Stimulated activated CD8-positive, alpha-beta memory T cell treated with anti-CD3 and anti-CD28 coated beads, Interleukin-12 subunit alpha, Interleukin-12 subunit beta, amount 100 ng/mL, for 4 hours (primary cell): ENCODE results near the gene PALLD.
A peak's percentile ranks its signal among the peaks of the same experiment; 100 is the strongest.
"Not testable (repeated sequence)": the region's sequence is repeated elsewhere in the genome, so short reads cannot be mapped to it uniquely, and the experiment has no call there.

Experiments
- DNase-seq: peaks from one replicate; pipeline ENCODE4 v3.0.0-alpha.2; 2020; ENCODE audit warnings: low read depth

Gene PALLD

GRCh38 chr4:168491563-168491962, 5.3 kb upstream of the PALLD start:
- no peak for DNase-seq

DNA sequence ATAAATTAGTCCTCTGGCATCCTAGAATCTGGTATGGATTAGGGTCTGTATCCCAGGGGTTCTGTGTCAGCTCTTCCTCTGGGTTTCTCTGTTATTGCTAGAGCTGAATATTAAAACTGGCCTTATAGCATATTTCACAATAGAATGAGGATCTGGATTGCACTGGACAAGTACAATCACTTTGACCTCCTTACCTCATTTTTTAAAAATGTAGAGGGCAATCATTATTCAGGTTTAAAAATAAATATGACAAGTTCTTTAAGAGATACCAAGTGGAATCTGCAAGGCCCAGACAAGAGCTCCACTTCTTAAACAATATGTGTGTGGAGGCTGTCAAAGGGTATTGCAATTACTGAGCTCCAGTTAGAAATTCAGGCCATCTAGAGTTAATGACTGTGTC, 1.4 kb downstream of the PALLD start:
- DNase-seq = no peak

DNA sequence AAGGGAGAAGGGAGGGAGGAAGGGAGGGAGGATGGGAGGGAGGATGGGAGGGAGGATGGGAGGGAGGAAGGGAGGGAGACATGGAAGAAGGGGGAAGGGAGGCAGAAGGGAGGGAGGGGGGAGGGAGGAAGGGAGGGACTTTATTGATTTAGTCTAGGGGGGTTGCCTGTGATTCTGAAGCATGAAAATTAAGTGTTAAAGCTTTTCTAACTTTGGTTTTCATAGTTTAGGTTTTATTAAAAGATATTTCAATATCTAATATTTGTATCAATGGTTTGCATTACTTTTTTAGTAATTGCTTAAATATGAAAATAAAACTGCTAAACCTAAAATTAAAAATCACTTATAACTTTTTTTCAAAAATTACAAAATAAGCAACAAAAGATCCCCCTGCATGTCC, 2.4 kb downstream of the PALLD start:
- DNase-seq = no peak

- DNase-seq = no peak
These were observed 4.6 kb downstream of the PALLD start for GRCh38 chr4:168501407-168501806.

DNA sequence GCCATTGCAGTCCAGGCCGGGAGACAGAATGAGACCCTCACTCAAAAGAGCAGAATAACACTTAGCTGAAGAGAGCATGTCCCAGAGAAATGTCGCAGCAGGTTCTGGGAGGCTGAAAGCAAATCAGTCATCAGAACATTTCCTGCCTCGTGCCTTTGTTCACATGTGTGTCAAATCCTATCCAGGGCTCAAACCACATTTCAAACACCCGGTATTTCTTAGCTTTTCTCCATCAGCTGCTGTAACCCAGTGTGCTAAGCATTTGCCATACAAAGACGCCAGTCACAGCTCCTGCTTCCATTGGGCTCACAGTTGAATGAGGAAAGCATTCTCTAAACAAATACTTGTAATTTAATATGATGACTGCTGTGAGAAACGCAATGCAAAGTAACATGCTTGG, 6.0 kb downstream of the PALLD start:
- DNase-seq = no peak

DNA sequence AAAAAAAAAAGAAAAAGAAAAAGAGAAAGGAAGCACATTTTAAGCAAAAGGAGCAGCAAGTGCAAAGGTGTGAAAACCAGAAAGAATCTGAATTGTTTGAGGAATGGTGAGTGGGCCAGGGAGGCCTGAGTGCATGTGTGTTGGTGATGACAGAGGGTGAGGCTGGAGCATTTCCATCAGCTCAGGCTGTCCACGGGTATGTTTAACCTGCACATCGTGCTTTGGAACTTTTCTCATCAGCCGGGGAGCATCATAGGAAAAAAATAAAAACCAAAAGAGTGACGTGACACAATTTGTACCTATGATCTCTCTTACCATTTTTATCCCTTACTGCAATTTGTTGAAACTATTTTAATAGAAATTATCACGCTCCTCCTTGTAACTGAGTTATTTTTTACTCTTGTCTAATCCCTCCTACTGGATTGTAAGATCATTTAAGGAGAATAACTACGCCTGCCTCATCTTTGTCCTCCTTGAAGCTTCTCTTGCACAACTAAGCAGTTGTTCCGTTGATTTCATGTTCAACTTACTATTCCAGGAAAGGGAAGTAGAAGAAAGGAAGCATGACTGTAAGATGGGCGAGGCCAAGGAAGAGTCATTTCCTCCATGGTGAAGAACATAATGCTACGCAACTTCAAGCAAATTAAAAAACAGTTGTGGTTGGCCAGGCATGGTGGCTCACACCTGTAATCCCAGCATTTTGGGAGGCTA, 7.0 kb downstream of the PALLD start:
- DNase-seq = no peak

DNA sequence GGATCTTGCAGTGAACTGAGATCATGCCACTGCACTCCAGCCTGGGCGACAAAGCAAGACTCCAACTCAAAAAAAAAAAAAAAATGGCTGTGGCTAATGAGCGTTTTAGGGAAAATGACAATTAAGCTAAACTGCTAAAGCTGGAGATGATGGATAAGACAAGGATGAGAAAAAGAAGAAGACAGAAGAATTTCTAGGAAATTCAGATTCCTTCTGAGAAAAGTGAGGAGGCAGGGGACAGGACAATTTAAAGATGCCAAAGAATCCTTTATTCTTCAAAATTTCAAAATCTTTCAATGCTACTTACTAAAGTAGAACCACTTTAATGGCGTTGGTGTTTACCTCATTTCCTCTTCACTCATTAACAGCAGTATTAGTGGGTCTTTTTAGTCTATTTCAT, 7.7 kb downstream of the PALLD start:
- no peak for DNase-seq

GRCh38 chr4:168506014-168506413, 9.2 kb downstream of the PALLD start:
- no peak for DNase-seq

GRCh38 chr4:168507178-168507815, 10.4 kb downstream of the PALLD start:
- no peak for DNase-seq

DNA sequence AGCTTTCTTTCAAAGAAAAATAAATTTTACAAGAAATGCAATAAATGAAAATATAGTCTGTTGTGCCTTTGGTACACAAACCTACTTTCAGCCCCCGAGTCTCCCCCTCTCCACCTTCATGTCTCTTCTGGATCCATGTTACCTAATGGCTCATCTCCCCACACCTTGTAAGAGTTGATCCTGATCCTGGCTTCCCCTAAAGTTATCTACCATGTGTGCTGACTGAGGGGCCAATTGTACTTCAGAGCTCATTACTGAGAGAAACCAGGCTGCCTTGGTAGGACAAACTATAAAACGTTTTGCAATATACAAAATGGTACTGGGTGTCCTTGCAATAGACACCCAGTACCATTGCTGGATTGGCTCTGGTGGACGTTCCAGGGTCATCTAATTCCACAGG, 11.8 kb downstream of the PALLD start:
- no peak for DNase-seq

GRCh38 chr4:168509786-168510185, 12.9 kb downstream of the PALLD start:
- DNase-seq = no peak

DNA sequence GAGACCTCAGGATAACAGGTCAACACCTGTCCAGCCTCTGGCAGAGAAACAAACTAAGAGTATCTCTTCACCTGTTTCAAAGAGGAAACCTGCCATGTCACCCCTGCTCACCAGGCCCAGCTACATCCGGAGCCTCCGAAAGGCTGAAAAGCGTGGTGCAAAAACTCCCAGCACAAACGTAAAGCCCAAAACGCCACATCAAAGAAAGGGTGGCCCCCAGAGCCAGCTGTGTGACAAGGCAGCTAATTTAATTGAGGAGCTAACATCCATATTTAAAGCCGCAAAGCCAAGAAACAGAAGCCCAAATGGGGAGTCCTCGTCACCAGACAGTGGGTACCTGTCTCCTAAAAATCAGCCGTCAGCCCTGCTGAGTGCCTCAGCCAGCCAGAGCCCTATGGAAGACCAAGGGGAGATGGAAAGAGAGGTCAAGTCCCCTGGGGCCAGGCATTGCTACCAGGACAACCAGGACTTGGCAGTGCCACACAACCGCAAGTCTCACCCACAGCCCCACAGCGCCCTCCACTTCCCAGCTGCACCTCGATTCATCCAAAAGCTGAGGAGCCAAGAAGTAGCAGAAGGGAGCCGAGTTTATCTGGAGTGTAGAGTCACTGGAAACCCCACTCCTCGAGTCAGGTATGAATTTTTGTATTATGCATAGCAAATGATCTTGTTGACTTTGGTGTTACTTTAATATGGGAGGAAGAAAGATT, 15.1 kb downstream of the PALLD start:
- DNase-seq = peak; percentile 26

DNA sequence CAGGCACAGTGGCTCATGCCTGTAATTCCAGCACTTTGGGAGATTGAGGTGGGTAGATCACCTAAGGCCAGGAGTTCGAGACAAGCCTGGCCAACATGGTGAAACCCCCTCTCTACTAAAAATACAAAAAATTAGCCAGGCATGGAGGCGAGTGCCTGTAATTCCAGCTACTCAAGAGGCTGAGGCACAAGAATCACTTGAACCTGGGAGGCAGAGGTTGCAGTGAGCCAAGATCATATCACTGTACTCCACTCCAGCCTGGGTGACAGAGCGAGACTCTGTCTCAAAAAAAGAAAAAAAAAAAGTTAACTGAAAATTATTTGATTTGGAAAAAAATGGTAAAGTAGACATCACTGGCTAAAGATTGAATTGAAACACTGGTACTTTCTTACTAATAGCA, 17.0 kb downstream of the PALLD start:
- not testable (repeated sequence) for DNase-seq

DNA sequence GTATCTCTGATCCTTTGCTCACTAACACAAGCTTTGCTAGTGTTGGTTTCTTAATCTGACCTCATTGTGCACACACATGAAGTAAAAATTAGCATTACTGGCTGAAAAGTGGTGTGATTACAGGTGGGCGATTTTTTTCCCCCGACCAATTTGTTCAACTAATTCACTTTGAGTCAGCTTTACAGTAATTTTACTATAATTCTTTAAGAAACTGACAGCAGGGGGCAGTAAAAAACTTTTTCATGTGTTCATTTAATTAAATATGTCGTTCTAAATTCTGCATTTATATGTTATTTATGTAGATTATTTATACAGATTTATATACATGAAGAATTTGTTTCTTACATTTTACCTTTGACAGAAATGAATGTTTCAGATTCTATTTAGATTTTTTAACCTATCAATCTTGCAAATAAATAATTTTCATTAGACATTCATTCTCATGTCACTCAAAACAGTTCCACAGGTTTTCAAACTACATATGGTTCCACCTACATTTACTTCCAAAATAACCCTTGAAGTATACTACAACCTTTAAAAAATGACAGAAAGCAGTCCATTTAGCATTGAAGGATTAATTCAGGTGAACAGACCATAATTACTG, 17.5 kb downstream of the PALLD start:
- no peak for DNase-seq

- no peak for DNase-seq
These were observed 18.6 kb downstream of the PALLD start for GRCh38 chr4:168515222-168516011.

DNA sequence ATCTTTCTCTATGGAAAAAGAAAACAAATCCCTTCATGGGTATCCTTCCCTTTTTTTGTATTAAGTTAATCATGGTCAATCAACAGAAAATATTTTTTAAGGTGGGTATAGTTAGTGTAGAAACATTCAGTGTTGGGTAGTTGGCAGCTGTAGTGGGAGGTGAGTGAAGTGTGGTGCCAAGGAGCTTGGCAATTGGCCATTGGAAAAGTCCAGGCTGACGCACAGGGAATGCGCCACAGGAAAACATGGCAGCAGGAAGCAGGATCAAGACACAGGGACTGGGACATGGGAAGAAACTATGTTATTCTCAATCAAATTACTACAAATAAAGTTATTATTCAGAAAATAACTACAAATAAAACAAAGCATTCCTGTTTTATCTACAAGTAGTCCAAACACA, 20.0 kb downstream of the PALLD start:
- no peak for DNase-seq

DNA sequence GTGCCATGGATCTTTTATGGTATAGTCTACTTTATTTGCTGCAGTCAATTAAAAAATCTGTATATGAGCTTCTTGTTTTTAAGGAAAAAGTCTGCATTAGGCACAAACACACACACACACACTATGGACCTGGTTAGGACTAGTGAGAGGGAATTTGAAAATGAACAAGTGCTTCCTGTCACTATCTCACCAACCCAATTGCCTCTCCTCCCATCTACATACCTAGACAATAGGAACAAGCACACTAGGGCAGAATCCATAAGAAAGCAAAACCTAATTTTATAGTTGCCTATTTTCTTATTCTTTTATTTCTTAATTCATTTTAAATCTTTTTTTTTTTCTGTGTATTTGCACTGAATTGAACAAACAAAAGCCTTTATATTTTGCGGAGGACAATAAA, 22.7 kb downstream of the PALLD start:
- DNase-seq = no peak

- DNase-seq = no peak
These were observed 24.9 kb downstream of the PALLD start for GRCh38 chr4:168521721-168522120.

DNA sequence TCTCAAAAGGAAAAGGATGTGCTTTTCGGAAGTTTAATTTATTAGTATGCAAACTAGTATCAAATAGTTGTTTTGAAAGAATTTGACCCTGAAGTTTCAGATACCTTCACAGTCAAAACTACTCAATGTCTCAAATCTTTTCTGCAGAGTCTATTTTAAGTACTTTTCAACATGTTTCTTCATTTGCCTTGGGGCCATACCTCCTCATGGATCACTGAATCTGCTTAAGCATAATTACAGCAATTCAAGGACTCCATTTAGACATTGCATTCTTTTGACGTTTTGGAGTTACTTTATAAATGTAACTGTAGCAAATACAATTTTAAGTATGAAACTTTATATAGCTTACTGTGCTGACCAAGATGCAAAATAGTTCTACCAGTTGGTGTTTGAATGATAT, 25.5 kb downstream of the PALLD start:
- DNase-seq = no peak

DNA sequence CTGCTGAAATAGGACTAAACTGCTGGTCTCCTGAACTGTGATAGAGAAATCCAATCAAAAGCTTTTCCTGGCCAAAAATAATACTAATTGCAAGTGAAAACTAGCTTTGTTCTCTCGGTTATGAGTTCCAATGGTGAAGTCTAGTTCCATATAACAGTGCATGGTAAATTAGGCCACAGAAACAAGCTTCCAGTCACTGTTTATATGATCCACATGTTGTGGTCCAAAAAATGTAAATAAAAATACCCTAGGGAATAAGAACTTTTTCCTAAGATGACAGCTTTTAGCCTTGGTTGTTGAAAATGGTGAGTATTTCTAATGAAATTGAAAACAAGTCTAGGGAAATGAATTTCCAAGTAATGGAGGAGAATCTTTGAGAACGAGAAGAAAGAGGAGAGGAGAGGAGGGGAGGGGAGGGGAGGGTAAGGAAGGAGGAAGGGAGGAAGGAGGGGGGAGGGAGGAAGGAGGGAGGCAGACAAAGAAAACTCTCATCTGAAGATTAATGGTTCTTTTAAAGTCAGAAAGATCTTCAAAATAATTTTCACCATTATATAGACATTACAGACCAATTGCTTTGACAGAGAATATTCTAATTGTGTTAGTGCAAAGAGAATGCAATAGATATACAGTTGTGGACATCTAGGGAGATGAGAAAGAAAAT, 26.1 kb downstream of the PALLD start:
- DNase-seq = no peak

GRCh38 chr4:168524006-168524405, 27.2 kb downstream of the PALLD start:
- no peak for DNase-seq

- DNase-seq = no peak
These were observed 28.0 kb downstream of the PALLD start for GRCh38 chr4:168524897-168525296.
